OCI-LY7 (cell line): ENCODE data around the gene IFNGR1. TPM values are rescaled to one million over a fixed set of nuclear protein-coding genes. Genes with fewer than 3 reads are reported as not detected.

Experiments
- BruUV-seq: library from RNA; stranded (reverse); fragments of 400-500 nt; replicated peaks from 2 replicates; lab custom pipeline; 2021; lab: Mats Ljungman, UMichigan
- CTCF ChIA-PET: fragments of 300-600 bp; sonication (Branson Sonifier 250); formaldehyde crosslinking; loops from one replicate; lab custom pipeline; 2022; ENCODE audit warnings: antibody characterized with exemption; ENCODE audit not compliant: unreplicated experiment; lab: Charles Lee
- POLR2A ChIA-PET: fragments of 300-600 bp; sonication (Branson Sonifier 250); formaldehyde crosslinking; loops from one replicate; lab custom pipeline; 2022; ENCODE audit warnings: antibody characterized with exemption; lab: Charles Lee
- DNase-seq: peaks from one replicate; pipeline ENCODE4 v3.0.0-alpha.2; 2015; ENCODE audit warnings: low spot score
- H2AFZ ChIP-seq: fragments of 200-600 bp; sonication (generic), shearing (Covaris generic); 2 replicates; pipeline ENCODE4 v1.6.1; 2014; ENCODE audit warnings: mild to moderate bottlenecking, antibody characterized with exemption, low read length, moderate library complexity
- H3K27ac ChIP-seq: fragments of 200-600 bp; sonication (generic); 2 replicates; pipeline ENCODE4 v1.5.1; 2014; ENCODE audit warnings: mixed run types, low read depth, mild to moderate bottlenecking, moderate library complexity, low read length, inconsistent platforms; ENCODE audit not compliant: poor library complexity, severe bottlenecking
- H3K36me3 ChIP-seq: fragments of 200-600 bp; sonication (generic); 2 replicates; pipeline ENCODE4 v1.6.1; 2014; ENCODE audit warnings: mild to moderate bottlenecking, antibody characterized with exemption, low read length, moderate library complexity, mixed read lengths; ENCODE audit not compliant: insufficient read depth
- H3K4me1 ChIP-seq: fragments of 200-600 bp; sonication (generic); 2 replicates; pipeline ENCODE4 v1.5.1; 2014; ENCODE audit warnings: mild to moderate bottlenecking, low read length; ENCODE audit not compliant: insufficient read depth, poor library complexity, severe bottlenecking
- H3K4me2 ChIP-seq: fragments of 200-600 bp; sonication (generic); 2 replicates; pipeline ENCODE4 v1.6.1; 2014; ENCODE audit warnings: mild to moderate bottlenecking, low read length
- H3K4me3 ChIP-seq: fragments of 200-600 bp; sonication (generic); 2 replicates; pipeline ENCODE4 v1.5.1; 2014; ENCODE audit warnings: mild to moderate bottlenecking, low read depth, low read length; ENCODE audit not compliant: poor library complexity, severe bottlenecking
- H3K79me2 ChIP-seq: fragments of 200-600 bp; sonication (generic); 2 replicates; pipeline ENCODE4 v1.6.1; 2016; ENCODE audit warnings: low read depth, mild to moderate bottlenecking, low read length, moderate library complexity, mixed read lengths; ENCODE audit not compliant: insufficient read depth
- H3K9me2 ChIP-seq: fragments of 200-600 bp; sonication (generic); 2 replicates; pipeline ENCODE4 v1.6.1; 2016; ENCODE audit warnings: mild to moderate bottlenecking, low read length, mixed read lengths; ENCODE audit not compliant: insufficient read depth
- H3K9me3 ChIP-seq: fragments of 200-600 bp; sonication (generic); 2 replicates; pipeline ENCODE4 v1.6.1; 2014; ENCODE audit warnings: mild to moderate bottlenecking, mixed run types, low read length, mixed read lengths
- H4K20me1 ChIP-seq: fragments of 200-600 bp; sonication (generic); 2 replicates; pipeline ENCODE4 v1.6.1; 2014; ENCODE audit warnings: mild to moderate bottlenecking, antibody characterized with exemption, low read length, moderate library complexity, mixed read lengths; ENCODE audit not compliant: insufficient read depth
- EZH2phosphoT487 ChIP-seq: fragments of 200-600 bp; sonication (generic); IDR thresholded peaks from 2 replicates; pipeline ENCODE4 v1.6.1; 2018; ENCODE audit warnings: low read depth, borderline replicate concordance, mild to moderate bottlenecking, mixed run types, antibody characterized with exemption, low read length, moderate library complexity, mixed read lengths
- intact Hi-C: fragments of 100-400 bp; cut with micrococcal nuclease; formaldehyde crosslinking; loops from one replicate; pipeline ENCODE4 v1.10.0; 2022; ENCODE audit not compliant: unreplicated experiment
- total RNA-seq, 2 experiments: library from RNA; depleted of rRNA in 1 of 2; stranded (reverse); fragments of >200 nt in 1 of 2; shearing (Covaris generic) in 1 of 2; gene quantifications; 2 replicates each; pipeline ENCODE4 v1.2.3, GENCODE V29; 2014 to 2022
- TF ChIP-seq, protein P1 (sequence below): fragments of 200-600 bp; sonication (generic); conservative IDR thresholded peaks from 2 replicates; pipeline ENCODE4 v1.5.1; 2014; ENCODE audit warnings: mild to moderate bottlenecking, antibody characterized with exemption, low read length, moderate library complexity, mixed read lengths

IFNGR1 gene
- total RNA-seq, 2 experiments from 2014 or later = 23.2 to 23.6 TPM

DNA sequence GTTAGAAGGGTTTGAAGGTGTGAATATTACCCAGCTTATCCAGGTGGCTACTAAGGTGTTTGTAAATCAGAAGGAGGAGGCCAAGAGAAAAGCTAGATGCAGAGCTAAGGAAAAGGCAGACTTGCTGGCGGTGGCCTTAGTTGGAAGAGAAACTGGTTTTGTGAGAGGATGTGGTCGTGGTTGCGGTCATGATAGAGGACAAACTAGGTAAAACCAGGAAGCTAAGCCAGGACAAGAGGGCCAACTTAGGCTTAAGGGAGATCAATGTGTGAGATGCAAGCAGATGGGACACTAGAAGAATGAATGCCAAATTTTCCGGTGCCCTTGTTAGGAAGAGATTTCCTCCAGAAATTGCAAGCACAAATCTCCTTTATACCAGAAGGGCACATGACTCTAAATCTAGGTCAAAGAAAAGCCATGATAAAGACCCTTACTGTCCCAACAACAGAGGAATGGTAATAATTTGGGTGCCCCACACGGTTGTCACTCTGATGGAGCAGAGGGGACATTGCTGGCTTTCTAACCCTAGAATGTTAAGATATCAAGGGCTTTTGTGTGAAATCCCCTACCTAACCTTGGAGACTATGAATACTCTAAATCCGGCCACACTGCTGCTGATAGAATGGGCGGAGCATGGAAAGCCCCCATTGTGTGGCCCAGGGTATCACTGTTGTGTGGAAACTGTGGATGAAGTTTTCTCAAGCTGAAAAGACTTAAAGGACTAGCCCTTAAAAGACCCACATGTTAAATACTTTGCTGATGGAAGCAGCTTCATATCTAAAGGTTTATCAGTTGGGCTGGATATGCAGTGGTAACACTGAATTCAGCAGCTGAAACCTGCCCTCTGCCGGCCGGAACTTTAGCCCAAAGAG, 53.6 kb downstream of the IFNGR1 start:
- Histone ChIP-seq H3K4me2 (peak overlapping the region; percentile 1; the same call in 1 of the 2 replicates), H3K4me1 (peaks cover 15% of the 10 kb centered on the region), H3K36me3 (no peaks in the 10 kb centered on the region; the same call in 1 of the 2 replicates), H3K9me3 (peaks cover 29% of the 10 kb centered on the region), H3K4me3 (no peak overlapping the region), H3K27ac (no peak overlapping the region), H3K79me2 (no peaks in the 10 kb centered on the region), H4K20me1 (no peaks in the 10 kb centered on the region), H2AFZ (peak overlapping the region; percentile 52; the same call in 1 of the 2 replicates), H3K9me2 (no peaks in the 10 kb centered on the region)
- ChIA-PET POLR2A (interaction anchor here (0.6 to 2.1 kb wide), 8 partner anchors 16 to 643 kb away, joined by 3 to 8 read pairs (median 3); no protein-coding TSS in a partner anchor), CTCF (interaction anchor here (0.9 to 2.9 kb wide), 2 partner anchors 72 to 82 kb away, joined by 3 to 34 read pairs; no protein-coding TSS in a partner anchor)
- TF ChIP-seq, protein P1, sequence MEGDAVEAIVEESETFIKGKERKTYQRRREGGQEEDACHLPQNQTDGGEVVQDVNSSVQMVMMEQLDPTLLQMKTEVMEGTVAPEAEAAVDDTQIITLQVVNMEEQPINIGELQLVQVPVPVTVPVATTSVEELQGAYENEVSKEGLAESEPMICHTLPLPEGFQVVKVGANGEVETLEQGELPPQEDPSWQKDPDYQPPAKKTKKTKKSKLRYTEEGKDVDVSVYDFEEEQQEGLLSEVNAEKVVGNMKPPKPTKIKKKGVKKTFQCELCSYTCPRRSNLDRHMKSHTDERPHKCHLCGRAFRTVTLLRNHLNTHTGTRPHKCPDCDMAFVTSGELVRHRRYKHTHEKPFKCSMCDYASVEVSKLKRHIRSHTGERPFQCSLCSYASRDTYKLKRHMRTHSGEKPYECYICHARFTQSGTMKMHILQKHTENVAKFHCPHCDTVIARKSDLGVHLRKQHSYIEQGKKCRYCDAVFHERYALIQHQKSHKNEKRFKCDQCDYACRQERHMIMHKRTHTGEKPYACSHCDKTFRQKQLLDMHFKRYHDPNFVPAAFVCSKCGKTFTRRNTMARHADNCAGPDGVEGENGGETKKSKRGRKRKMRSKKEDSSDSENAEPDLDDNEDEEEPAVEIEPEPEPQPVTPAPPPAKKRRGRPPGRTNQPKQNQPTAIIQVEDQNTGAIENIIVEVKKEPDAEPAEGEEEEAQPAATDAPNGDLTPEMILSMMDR = peak; percentile 87
- TF ChIP-seq EZH2phosphoT487 = no peak
- intact Hi-C loops = loop anchor here (1.0 to 5.0 kb wide), 3 partner anchors 71 to 147 kb away; no protein-coding TSS in a partner anchor
- BruUV-seq = no TSS peak
- peak; percentile 79 for DNase-seq

DNA sequence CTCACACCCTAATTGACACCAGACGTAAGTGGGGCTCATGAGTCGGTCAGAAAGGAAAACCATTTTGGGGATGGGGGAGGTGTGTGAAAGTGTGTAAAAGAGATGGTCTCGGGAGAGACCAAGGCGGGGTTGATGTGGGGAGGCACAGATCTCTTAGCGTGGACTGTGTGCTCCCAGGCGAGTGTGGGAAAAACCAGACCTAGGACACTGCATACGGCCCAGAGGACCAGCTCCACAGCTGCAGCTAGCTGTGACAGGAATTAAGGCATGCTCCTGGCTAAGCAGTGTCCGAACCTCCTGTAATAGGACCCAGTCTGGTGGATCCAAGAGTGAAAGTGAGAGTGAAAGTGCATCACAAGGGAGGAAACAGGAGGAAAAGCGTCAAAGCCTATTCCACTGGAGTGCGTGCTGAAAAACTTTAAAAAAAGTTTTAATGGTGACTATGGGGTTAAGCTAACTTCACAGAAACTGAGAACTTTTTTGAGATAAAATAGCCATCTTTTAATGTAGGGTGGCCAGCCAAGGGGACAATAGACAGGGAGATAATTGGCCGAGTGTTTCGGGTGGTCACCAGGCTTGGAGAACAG, 55.4 kb downstream of the IFNGR1 start:
- Histone ChIP-seq H3K9me2 (no peaks in the 10 kb centered on the region), H3K4me2 (no peak overlapping the region), H3K4me3 (no peak overlapping the region), H3K36me3 (no peaks in the 10 kb centered on the region; the same call in 1 of the 2 replicates), H3K9me3 (peaks cover 29% of the 10 kb centered on the region), H3K4me1 (peaks cover 15% of the 10 kb centered on the region), H4K20me1 (no peaks in the 10 kb centered on the region), H3K79me2 (no peaks in the 10 kb centered on the region), H2AFZ (no peak overlapping the region), H3K27ac (no peak overlapping the region)
- no peak for DNase-seq
- ChIA-PET POLR2A (no interaction called here), CTCF (no interaction called here)
- intact Hi-C loops = no loop called here
- no peak for TF ChIP-seq EZH2phosphoT487
- TF ChIP-seq, protein P1 = no peak
- no TSS peak for BruUV-seq
